Stimulated activated CD4-positive, alpha-beta T cell treated with anti-CD3 and anti-CD28 coated beads, Interleukin-15, amount 100 ng/mL, for 1 hour (primary cell): ENCODE data around the gene TEX35.
"Not testable (repeated sequence)": the region's sequence is repeated elsewhere in the genome, so short reads cannot be mapped to it uniquely, and the experiment has no call there.

Experiments
- DNase-seq, 2 donors: peaks; one replicate each; pipeline ENCODE4 v3.0.0-alpha.2; 2020; ENCODE audit warnings: low read depth in 1 of 2, low spot score in 1 of 2

TEX35 gene

DNA sequence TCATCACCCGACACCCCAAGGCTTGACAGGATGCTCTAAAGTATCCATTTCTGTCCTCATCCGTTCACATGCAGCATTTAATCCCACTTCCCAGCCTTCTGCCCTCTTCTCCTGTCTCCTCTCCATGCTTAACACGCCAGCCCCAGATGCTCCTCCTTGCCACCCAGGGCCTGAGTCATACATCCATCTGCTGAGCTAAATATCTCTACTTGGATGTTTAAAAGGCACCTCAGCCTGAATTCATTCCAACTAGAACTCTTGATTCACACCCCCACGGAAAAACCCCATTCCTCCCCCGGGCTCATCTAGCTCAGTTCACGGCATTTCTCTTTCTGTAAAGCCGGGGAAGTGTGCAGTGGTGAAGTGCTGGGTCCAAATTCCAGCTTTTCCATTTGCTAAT lies 27.7 kb downstream of the TEX35 start:
- no peak for DNase-seq

DNA sequence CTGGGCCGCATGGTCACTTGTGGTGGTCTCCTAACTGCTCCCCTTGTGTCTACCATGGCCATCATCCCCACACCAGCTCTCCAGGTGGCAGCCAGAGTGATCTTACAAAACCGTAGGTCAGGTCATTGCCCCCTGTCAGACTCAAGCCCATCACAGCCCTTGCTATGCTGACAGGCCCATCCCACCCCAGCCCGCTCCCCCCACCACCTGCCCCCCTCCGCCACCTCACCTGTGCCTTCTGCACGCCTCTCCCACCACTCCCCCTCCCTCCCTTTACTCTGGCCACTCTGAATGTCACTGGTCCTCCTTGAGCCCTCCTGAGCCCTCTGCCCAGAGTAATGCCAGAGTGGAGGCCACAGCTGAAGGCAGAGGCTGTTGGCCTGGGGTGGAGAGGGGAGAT lies 28.5 kb downstream of the TEX35 start:
- no peak for DNase-seq

DNA sequence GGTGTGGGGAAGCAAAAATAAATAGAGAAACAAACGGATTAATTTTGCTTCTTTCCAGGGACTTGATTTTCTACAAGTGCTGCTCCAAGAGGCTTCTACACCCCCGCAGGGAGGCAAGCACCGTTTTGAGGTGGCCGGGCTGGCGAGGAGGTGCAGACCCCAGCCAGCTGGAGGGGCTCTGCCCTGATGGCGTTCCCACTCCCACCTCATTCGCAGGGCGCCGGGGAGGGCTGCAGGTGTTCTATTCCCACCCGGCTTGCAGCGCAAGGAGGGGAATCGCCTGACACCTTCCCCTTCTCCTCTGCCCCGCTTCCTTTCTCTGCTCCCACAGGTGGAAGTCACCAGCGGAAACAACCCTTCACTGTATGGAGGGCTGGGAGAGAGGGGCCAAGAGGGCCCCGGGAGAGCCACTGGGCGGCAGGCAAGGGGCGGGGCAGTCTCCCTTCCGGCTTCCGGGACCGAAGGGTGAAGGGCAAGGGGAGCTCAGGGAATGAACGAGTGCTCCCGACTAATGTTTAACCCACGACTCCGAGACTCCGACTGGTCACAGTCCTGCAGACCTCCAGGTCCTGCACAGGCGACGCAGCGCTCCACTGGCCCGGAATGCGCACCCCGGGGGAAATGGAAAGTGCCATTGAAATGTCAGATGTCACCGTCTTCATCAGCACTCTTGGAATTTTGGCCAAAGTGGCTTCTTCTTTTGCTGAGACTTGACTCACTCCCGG lies 29.1 kb downstream of the TEX35 start:
- DNase-seq, result peak in 1 of 2 donors; percentile 22

DNA sequence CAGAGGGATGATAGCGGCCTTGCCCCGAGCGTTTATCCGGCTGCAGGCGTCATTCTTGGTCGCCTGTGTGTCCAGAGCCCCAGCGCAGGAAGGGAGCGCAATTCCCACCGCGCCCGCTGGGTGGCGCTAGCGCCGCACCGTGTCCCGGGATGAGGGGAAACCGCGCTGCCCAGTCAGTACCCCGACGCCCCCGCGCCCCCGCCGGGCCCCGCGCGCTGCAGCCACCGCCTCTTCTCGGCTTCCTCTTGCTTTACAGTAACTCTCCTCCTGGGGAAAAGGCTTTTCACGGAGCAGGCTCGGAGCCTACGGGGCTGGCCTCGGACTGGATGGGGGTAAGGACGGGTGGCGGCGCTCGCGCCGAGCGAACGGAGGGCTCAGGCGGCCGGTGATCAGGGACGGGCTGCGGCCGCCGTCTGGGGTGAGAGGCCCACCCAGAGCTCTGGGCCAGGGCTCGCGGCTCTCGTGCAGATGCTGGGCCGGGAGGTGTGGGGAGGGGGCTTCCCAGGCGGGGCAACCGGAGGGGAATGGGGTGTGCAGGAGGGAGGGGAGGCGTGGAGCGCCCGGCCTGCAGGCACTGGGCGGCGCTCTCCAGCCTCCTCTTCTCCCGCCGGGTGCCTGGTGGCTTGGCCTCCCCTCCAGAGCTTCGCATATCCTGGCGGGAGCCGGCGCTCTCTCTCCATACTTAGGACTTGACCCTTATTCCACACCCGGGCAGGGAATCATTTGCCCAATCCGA lies 29.8 kb downstream of the TEX35 start:
- DNase-seq, result peak; percentile 73 to 85

DNA sequence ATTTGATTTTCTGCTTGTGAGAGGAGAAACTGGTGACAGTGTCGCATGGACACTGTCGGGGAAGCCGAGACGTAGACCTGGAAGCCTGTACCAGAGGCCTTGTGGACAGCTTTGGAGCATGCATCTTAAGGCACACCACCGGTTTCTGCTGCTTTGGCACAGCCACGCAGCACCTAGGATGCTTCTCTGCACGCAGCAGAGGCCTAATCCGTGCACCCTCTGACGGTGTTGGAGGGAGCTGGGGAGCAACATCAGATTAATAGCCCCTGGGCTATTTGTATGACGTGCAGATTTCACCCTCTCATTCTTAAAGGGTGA lies 30.3 kb downstream of the TEX35 start:
- no peak for DNase-seq

DNA sequence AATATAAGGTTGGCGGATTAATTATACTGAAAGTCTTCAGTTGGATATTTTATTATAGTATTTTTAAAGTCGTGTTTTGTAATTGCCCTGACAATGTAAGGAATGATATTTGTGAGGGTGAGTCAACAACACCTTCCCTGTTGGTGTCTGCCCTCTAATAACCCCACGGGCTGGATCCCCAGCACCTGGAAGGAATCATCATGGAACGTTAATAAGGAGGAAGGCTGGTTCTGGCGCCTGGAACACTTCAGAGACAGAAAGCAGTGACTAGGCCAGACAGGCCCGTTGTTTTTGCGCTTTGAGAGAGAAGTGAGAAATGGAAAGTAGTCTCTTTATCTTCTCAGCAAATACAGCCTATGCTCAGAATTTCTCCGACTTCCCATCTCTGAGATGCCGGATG lies 31.6 kb downstream of the TEX35 start:
- DNase-seq, result no peak

DNA sequence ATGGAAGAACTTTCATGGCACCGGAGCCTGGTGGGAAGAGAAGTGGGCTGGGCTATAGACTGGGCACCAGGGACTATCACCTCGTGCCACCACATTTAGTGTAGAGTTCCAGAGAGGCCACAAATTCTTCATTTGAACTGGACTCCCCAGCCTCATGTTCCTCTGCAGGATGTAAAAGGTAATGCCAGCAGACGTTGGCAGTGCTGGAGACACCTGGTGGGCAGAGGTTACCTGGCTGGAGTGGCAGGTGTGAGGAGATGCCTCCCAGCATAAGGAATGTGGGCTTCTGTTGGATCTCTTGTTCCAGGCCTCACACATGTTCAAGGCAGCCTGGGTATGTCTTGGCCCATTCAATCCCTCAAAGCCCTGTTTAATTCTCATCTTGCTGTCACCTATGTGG lies 35.2 kb downstream of the TEX35 start:
- DNase-seq, result no peak

DNA sequence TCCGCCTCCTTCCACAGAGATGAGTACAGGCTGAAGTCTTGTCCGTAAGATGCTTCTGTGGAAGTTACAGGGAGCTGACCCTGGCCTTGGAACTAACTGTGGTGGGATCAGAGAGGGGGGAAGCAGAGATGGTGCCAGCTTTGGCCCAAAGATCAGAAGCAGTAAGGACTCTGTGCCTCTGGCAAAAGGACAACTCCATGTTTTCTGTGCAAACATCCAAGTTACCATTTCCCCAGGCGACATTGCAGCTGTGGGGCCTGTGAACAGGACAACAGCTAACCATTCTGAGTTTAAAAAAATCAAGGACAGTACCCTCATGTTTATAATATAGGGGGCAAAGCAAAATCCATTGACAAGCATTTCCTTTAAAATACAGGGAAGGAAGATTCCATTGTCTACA lies 38.4 kb downstream of the TEX35 start:
- DNase-seq, result no peak

DNA sequence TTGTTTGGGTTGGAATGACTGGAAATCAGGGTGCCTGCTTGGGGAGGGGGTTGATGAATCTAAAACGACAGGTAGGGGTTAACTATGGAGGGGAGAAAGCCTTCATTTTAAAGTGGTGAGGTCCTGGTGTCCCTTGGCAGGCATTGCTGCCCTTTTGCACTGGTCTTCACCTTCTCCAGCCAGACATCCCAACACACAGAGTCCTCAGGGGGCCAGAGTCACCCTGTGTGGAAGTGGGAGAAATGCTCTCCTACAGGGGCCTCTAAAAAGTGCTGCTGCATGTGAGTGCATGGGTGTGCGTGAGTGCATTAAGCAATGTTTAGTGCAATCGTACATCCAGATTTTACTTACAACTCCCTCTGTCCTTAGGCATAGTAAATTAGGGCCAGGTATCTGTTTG lies 39.0 kb downstream of the TEX35 start:
- DNase-seq, result no peak

DNA sequence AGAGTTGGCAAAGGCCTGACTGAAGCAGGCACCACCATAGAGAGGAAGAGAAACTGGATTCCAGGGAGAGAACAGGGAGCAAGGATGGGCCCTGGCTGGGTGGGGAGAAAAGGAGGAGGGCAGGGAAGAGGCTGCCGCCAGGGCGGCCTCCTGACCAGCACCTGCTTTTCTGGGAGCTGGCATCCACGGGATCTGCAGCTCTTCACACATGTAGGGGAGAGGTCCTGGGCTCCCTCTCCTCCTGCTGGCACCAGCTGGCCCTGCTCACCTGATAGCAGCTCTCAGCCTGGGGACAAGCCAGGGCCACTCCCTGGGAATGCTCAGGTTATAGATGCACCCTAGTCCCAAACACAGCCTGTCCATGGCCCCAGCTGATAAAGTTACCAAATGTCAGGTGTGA lies 39.9 kb downstream of the TEX35 start:
- no peak for DNase-seq

DNA sequence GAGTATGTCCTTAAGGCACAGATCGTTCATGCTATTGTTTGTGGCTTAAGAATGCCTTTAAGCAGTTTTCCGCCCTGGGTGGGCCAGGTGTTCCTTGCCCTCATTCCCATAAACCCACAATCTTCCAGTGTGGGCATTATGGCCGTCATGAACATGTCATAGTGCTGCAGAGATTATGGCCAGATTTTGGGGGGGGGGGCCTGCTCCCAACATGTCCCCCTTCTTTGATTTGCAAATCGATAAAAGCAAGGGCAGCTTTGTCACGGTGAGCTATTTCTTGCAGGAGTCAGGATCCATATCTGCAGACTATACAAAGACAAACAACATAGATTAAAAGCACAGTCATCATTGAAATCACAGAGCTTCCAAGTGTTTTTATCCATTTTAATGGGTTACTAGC lies 41.4 kb downstream of the TEX35 start:
- DNase-seq, result not testable (repeated sequence)

DNA sequence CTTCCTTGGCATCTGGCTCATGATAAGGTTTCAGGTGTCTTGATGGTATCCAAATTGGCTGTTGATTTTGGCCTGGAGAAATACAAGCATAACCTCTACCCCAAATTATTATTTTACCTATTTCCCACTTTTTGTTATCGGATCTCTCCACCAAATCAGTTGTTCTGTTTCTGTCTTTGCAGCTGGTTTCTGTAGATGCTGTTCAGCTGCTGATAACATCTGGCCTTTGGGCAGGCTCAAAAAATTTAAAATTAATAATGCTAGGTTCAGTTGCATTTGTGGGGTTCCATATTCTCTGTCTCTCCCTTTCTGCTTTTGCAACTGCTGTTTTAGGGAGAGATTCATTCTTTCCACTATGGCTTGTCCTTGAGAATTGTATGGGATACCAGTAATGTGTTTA lies 42.7 kb downstream of the TEX35 start:
- DNase-seq, result not testable (repeated sequence)

DNA sequence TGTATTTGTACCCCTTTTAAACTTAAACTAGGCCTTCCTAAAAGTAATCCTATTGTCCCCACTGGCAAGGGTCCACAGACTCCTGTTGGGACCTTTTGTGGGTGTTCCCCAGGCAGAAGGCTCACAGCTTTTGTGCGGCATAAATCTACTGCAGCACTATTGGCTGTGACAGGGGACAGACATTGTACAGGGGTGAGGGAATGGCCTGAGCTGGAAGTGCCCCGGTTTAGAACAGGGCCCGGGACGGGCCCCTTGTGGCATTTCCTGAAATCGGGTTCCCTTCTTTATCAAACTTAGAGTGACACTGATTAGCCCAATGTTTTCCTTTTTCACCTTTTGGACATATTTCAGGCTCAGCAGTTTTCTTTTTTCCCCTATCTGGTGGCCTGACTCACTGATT lies 45.9 kb downstream of the TEX35 start:
- not testable (repeated sequence) for DNase-seq

DNA sequence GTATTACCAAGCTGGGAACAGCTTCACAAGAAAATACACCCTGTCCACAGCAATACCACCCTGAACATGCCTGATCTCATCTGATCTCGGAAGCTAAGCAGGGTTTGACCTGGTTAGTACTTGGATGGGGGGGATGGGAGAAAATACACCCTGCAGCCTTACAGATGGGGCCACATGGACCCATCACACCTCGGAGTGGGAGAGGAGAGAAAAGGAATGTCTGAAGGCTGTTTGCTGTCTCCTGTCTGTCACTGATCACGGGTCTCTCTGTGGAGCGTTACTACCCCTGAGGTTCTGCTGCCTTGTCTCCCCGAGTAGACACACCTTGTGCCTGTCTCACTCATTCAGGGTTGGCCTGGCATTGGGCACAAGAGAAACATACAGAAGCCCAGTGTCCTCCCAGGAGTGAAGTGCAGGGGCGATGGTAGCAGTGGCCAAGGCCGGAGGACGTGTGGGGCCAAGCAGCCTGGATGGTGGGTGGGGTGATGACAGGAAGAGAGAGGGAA lies 48.0 kb downstream of the TEX35 start:
- DNase-seq, result no peak

DNA sequence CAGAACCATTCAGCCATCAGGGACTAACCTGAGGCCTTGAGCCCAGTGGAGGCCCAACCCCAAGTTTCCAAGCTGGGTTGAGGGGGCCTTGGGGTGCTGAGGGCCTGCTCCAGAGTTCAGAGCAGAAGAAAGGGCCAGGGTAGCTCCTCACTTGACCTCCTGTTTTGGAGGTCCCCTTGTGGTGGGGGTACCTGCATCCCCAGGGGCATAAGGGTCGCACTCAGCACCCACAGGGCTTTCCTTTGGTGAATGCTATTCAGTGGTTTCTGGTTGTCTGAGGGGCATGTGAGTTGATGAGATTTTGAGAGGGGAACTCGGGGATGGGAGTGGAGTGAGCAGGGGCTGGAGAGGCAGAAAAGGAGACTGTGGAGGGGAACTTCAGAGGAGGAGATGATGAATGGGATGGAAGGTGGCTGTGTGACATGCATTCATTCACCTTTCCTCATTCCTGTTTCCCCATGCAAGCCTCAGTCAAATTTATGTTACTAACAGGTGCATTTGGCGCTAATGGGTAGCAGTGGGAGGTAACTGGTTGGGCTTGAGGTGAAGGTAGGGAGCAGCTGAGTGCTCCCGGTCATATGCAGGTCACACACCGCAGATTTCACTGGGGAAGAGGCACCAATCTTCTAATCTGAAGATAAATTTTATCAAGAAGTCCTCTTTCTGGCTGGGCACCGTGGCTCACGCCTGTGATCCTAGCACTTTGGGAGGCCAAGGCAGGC lies 50.4 kb downstream of the TEX35 start:
- no peak for DNase-seq

DNA sequence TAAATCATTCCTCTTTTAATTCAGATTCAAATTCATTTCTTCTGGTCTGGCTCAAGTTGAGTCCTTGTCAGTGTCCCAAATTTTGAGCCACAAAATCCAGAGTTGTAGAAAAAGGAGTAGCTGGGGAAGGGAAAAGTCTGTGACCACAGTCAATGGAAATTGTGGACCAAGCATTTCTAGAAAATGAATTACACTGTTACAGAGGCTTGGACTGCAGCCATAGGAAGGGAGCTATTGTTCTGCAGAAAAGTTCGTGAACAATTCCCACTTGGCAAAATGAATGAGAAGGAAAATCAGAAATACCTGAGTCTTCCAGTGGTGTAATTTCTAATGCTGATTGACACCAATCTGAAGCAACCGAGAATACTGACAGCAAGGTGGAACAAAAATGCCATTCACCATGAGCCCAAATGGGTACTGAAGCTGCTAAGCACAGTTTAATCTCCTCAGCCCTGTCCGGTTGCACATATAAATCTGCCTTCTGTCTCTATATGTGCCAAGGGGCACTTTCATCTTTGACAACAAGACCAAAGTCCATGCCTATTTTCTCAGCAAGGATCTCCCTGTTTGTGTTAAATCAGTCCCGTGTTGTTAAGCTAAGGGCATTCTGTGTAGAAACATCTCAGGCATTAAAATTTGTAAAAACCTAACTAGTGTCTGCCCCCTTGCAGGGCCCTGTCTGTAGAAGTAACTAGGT lies 51.3 kb downstream of the TEX35 start:
- DNase-seq, result no peak

DNA sequence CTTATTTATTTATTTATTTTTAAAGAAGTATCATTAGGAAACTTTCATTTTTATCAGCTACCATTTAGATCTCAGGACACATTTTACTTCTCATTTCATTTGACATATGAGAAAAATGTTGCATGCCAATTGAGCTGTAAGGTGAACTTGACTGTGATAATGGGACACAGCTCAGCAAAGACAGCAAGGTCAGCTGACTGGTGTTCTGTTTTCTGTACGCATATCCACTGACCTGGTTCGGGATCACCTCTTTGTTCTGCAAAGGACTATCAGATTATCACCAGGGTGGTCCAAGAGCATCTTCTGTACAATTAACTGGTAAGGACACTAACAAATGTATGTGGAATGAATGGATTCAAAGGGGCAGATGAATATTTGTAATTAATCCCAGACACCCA lies 51.9 kb downstream of the TEX35 start:
- no peak for DNase-seq

DNA sequence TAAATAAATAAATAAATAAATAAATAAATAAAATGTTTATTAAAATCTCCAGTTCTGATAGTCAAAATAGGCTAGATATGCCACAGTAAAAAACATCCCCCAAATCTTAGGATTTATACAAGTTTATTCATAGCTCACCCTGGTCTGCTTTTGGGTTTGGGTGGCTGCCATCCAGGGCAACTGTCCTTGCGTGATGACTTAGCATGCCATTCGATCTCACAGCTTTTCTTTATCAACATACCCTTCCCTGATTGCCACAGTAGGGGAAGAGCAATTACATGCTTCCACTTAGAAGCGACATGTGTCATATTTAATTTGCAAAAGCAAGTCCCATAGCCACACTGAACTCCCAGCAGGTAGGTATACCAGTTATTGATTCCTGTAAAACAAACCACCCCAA lies 52.7 kb downstream of the TEX35 start:
- DNase-seq, result no peak

DNA sequence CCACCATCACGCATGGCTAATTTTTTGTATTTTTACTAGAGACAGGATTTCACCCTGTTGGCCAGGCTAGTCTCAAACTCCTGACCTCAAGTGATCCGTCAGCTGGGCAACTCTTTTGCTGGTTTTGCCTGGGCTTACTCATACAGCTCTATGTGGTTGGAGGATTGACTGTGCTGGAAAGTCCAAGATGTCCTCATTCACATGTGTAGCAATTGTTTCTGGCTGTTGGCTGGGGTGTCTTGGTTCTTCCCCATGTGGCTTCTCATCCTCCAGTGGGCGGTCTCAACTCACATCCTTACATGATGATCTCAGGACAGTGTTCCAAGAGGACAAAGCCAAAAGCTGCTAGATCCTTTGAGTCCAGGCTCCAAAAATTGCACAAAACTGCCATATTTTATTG lies 53.3 kb downstream of the TEX35 start:
- no peak for DNase-seq

DNA sequence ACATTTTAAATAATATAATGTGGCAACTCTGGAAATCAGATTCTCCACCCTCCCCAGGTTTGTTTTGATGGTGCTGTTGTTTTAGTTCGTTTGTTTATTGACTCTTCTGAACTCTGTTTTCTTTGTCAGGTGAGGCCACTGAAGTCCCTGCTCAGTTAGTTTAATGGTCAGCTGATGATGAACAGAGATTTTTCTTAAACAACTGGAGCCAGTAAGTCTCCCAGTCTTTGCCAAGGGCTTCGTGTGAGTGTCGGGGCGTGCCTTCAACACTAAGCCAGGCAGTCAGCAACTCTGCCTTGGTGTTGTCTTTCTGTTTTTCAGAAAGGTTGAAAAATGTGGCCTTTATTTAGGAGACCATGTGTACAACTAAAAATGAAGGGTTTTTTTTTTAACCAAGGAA lies 58.9 kb downstream of the TEX35 start:
- no peak for DNase-seq
